ENCODE results near the gene TPRX2.
"Not testable (repeated sequence)": the region's sequence is repeated elsewhere in the genome, so short reads cannot be mapped to it uniquely, and the experiment has no call there.

The TPRX2 gene, protein sequence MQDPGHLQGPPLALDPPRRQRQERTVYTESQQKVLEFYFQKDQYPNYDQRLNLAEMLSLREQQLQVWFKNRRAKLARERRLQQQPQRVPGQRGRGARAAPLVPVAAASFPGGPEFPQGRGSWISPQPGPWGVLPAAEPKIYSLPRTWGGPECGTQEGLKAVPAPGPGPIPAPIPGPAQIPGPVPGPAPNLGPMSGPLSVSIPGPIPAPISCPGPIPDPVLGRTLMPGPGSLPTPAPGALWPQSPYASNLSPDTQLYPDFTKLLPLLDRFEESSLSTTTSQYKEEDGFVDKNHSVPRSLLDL

DNA sequence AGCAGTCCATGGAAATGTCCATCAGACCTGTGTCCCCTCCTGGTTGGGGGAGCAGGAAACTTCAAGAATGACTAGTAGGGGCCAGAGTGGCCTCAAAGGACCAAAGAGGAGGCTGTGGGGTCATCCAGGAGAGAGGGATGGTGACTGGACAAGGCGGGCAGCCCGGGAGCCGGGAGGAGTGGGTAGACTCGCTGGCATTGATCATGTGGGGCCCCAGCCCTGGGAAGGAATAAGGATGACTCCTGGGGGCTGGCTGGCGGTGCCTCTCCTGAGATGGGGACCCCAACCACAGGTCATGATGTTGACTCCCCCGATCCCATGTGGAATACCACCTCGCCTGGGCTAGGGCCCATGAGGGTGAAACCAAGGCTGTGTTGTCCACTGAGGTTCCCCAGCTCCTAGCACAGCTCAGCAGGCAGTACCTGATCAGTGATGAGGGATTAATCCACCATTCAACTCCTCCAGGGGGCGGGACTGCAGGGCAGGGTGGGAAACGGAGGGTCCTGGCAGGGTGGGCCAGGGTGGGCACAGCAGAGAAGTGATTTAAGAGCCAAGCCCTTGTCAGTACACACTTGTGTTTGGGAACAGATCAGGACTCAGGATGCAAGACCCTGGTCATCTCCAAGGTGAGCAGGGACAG is at the start of gene TPRX2:
TPRX2 (plus strand) TSS at position 590 of the 640 bp plus-strand sequence; CDS start at position 602, 12 bp downstream.
- DNase-seq (ENCODE audit: low read depth in 3 of 3), result not testable (repeated sequence)

DNA sequence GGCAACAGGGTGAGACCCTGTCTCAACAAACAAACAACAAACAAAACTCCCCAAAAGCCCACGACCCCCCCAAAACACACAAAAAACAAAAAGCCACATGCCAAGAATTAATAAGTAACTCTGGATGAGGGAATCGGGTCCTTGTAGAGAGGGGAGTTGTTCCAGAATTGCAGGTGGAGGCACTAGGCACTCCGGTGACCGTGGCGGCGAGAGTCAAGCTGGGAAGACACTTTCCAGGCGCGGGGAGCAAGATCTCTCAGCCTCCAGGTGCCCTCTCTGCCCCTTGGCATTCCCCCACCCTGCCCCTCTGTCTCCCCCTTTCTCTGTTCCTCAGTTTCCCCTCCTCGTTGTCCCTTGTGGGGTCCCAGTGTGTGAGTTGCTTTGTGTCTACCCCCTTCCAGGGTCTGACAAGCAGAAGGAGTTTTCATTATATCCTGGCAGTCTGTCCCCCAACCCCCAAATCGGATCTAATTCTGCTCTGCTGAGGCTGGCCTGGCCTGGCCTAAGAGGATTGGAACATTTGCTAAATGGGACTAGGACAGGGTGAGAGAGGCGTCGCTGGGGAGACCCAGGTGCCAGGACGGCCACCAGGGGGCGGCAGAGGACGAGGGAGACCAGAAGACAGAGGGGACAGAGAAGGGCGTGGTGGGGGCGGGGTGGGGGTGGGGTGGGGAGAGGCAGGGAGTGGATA is 45.6 kb upstream of the TPRX2 start:
- DNase-seq (ENCODE audit: low read depth in 3 of 3), result peak; percentile 63 to 80 (median 64)

DNA sequence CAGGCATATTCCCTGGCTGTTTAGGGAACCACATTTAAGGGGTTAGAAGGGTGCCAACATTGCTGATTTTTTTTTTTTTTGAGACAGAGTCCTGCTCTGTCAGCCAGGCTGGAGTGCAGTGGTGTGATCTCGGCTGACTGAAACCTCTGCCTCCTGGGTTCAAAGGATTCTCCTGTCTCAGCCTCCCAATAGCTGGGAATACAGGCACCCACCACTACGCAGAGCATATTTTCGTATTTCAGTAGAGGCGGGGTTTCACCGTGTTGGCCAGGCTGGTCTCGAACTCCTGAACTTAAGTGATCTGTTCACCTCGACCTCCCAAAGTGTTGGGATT is 45.1 kb upstream of the TPRX2 start:
- DNase-seq (ENCODE audit: low read depth in 3 of 3), result no peak

DNA sequence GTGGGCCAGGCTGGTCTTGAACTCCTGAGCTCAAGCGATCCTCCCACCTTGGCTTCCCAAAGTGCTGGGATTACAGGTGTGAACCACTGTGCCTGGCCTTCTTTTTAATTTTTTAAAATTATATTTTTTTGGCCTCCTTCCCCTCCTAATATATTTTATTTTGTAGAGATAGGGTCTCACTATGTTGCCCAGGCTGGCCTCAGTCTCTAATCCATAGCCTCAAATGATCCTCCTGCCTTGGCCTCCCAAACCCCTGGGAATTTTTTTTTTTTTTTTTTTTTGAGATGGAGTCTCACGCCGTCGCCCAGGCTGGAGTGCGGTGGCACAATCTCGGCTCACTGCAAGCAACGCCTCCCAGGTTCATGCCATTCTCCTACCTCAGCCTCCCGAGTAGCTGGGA is 42.8 kb upstream of the TPRX2 start:
- not testable (repeated sequence) for DNase-seq (ENCODE audit: low read depth in 3 of 3)

DNA sequence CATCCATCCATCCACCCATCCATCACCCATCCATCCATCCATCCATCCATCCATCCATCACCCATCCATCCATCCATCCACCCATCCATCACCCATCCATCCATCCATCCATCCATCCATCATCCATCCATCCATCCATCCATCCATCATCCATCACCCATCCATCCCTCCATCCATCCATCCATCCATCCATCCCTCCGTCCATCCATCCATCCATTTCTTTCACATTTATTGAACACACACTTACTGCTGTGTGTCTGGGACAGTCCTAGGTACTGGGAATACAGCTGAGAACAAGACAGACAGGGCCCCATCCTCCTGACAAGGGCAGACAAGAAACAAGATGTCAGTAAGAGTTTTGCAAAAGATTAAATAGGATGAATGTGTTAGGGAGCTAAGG is 40.8 kb upstream of the TPRX2 start:
- not testable (repeated sequence) for DNase-seq (ENCODE audit: low read depth in 3 of 3)

DNA sequence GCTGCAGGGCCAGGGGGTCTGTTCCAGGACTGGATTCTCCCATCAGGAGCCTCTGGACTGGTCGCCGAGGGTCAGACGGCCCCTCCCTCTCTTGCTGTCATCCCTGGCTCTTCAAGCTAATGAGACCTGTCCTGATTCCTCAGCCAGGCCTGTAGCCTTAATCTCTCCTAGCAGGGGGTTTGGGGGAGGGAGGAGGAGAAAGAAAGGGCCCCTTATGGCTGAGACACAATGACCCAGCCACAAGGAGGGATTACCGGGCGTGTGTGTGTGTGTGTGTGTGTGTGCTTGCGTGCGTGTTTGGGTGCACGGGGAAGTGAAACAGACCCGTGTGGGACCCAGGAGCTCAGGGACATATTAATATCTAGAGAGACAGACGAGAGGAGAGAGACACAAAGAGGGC is 39.2 kb upstream of the TPRX2 start:
- no peak for DNase-seq (ENCODE audit: low read depth in 3 of 3)

DNA sequence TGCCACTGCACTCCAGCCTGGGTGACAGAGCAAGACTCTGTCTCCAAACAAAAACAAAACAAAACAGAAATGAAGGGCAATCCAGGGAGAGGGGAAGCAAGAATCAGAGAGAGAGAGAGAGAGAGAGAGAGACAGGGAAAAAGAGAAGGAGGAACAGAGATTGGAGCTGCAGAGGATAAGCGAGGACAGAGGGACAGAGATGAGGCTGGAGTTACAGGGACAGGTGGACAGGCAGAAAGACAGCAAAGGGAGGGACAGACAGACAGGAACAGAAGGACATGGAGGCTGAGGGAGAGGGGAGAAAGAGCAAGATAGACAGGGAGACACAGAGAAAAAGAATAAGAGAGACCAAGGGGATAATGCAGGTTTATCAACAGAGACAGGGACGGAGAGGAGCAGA is 38.6 kb upstream of the TPRX2 start:
- no peak for DNase-seq (ENCODE audit: low read depth in 3 of 3)

DNA sequence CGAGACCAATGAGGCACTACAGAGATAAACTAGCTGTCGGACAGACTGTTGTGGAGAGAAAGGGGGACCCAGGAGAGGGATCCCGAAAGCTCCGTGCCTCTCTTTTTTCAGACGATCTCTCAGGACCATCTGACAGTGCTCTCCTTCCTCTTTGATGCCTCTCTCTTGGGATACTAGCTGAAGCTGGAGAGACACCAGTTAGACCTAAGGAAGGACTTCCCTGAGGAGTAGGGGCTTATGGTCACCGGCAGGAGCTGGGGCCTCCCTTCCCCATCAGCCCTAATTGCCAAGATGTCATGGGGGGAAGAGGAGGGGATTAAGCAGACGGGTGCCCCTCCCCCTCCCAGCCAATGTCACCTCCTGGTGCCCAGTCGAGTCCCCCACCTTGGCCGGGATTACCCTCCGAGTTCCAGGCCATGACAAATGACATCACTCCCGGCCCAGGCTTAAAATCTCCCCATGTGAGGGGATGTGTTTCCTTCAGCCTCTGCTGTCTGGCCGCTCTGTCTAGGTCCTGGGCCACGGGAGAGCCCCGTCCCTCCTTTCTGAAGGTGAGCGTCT is 37.5 kb upstream of the TPRX2 start, which contains the start of gene CRX:
CRX (plus strand) TSS at position 478 of the 561 bp plus-strand sequence. CDS start 12,507 bp downstream, outside the sequence.
- DNase-seq (ENCODE audit: low read depth in 3 of 3), result no peak

DNA sequence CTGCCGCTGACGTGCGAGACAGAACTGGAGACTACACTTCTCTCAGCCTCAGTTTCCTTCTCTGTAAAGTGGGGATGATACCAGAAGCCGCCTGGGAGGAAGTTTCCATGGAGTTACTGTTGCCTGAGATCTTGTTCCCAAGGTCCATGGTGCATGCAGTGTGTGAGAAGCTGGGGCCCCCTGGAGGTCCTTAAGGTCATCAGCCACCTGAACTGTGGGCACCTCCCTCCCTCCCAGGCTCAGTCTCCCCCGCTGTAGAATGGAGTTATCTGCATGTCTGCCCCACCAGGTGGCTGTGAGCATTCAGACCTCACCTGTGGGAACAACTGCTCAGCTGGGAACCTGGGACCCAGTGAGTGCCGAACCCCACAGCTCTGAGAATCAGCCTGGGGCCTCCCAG is 34.6 kb upstream of the TPRX2 start:
- DNase-seq (ENCODE audit: low read depth in 3 of 3), result no peak

DNA sequence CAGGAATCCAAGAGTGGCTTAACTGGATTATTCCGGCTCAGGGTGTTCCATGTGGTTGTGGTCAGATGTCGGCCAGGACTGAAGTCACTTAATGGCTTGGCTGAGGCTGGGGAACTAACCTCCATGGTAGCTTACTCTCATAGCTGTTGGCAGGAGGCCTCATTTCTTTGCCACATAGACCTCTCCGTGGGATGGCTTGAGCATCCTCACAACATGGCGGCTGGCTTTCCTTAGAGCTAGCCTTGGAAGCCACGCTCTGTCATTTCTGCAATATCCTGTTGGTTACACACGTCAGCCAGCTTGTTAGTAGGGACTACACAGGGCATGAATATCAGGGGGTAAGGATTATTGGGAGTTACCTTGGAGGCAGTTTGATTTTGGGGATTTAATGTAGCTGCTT is 32.2 kb upstream of the TPRX2 start:
- no peak for DNase-seq (ENCODE audit: low read depth in 3 of 3)

DNA sequence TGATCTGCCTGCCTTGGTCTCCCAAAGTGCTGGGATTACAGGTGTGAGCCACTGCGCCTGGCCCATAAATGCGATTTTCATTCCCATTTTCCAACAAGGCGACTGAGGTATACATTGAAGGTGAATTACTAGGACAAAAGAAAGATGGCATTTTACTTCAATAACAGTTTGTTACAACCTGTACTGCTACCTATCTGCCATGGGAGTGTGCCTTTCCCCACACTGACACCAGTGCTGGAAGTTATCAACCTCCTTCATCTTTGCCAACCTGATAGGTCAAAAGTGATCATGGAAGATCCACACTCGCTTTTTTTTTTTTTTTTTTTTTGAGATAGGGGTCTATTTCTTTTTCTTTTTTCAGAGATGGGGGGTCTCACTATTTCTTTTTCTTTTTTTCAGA is 26.3 kb upstream of the TPRX2 start:
- no peak for DNase-seq (ENCODE audit: low read depth in 3 of 3)

DNA sequence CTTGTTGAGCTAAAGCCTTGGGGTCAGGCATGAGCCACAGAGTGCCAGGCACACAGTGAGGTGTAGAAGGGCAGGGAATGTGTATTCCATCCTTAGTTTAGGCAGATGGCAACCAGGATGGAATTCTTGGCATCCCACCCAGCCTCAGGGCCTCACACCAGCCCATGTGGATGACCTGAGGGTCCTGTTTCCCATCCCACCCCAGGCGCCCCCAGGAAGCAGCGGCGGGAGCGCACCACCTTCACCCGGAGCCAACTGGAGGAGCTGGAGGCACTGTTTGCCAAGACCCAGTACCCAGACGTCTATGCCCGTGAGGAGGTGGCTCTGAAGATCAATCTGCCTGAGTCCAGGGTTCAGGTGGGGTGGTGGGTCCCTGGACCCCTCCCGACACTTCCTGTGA is 23.0 kb upstream of the TPRX2 start:
- no peak for DNase-seq (ENCODE audit: low read depth in 3 of 3)

DNA sequence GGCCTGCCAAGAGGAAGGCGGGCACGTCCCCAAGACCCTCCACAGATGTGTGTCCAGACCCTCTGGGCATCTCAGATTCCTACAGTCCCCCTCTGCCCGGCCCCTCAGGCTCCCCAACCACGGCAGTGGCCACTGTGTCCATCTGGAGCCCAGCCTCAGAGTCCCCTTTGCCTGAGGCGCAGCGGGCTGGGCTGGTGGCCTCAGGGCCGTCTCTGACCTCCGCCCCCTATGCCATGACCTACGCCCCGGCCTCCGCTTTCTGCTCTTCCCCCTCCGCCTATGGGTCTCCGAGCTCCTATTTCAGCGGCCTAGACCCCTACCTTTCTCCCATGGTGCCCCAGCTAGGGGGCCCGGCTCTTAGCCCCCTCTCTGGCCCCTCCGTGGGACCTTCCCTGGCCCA is 19.6 kb upstream of the TPRX2 start:
- DNase-seq (ENCODE audit: low read depth in 3 of 3), result no peak

DNA sequence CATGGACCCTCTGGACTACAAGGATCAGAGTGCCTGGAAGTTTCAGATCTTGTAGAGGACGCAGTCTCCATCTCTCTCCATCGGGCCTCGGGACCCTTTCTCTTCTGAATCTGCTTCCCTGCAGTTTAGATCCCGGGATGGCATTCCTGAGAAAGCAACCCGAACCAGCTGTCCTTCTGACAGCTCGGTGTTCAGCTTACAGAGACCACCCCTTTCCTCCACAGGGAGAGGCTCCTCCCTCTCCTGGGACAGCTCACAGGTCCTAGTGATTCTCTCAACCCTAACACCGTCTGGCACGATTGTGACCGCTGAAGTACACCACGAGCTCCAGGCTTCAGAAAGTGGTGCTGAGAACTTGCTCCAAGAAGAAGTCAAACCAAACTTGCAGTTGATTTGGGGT is 19.1 kb upstream of the TPRX2 start:
- no peak for DNase-seq (ENCODE audit: low read depth in 3 of 3)

DNA sequence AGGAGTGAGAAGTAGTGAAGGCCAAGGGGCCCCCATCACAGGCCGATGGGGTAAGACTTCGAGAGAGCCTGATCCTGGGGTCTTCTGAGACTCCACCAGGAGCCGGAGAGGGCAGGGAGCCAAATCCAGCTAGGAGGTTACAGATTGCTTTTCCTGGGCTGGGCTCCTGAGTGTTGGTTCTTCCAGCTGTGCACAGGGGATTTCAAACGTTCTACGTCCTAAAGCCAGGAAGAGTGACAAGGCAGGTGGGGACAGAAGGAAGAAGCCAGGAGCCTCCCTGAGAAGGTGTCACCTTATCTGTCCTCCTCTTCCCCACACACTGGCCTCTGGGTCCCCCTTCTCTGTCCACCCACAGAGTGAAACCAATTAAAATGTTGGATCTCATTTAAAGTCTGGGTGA is 16.1 kb upstream of the TPRX2 start:
- DNase-seq (ENCODE audit: low read depth in 3 of 3), result no peak

DNA sequence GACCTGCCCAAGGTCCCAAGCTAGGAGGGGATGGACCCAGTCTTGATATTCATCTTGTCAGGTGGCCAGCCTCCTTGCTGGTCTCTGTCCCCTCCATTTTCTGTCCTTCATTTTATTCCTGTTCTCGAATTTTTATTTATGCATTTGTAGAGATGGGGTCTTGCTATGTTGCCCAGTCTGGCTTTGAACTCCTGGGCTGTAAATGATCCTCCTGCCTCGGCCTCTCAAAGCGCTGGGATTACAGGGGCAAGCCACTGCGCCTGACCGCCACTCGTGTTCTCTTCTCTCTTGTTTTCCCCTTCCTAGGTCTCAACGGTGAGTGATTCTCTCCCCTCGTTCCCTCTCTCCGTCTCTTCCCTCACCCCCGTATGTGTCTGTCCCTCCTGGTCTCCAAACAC is 10.6 kb upstream of the TPRX2 start:
- DNase-seq (ENCODE audit: low read depth in 3 of 3), result no peak

DNA sequence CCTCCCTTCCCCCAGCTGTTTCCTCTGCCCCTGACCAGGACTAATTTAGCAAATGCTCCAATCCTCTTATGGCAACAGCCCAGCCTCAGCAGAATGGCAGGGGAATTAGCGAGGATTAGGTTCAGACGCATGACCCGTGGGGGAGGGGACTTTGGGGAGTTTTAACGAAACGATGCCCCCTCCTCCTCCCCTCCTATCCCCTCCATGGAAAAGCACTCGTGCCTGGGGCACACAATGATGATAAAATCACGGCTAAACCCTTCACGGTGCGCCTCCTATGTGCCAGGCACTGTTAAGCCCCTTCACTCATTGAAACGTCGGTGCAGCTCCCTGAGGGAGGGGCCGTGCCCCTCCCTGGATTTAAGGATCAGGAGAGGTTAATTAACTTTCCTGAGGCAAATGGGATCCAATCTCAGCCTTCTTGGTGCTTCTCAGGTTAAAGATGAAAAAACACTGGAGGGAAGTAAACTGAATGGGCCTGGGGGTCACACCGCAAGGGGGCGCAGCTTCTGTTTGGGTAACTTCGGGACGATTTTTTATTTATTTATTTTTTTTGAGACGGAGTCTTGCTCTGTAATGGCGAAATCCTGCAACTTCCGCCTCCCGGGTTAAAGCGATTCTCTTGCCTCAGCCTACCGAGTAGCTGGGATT is 10.1 kb upstream of the TPRX2 start:
- peak in 2 of 3 experiments; percentile 1 to 41 for DNase-seq (ENCODE audit: low read depth in 3 of 3)

DNA sequence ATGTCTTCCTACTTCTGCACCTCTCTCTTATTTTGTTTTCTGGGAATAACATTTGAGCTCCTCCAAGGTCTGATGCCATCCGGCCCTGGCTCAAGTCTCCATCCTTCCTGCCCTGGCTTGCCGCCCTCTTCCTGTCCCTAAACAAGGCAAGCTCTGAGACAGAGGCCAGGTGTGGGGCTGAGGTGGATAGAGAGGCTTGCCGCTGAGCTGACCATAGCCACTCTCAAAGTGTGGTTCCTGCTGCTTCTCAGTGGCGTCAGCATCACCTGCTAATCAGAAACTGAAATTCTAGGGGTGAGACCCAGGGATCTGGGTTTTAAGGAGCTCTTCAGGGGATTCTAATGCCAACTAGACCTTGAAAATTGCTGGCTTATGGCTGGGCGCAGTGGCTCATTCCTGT is 6.0 kb upstream of the TPRX2 start:
- DNase-seq (ENCODE audit: low read depth in 3 of 3), result no peak

DNA sequence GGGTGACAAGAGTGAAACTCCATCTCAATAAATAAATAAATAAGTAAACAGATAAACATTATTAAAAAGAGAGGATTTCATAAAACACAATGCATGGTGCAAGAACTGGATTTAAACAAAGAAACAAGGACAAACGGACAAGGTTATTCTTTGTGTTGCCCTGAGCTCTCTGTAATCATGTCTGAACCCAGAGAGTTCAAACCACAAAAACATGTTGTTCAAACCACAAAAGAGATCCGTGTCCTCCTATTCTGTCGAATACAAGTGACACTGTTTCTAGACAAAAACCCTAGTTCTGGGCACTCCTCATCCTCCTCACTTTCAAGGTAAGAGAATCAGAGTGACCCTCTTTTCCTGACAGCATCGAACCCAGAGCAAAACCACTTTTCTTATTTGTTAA is 4.6 kb upstream of the TPRX2 start:
- no peak for DNase-seq (ENCODE audit: low read depth in 3 of 3)

DNA sequence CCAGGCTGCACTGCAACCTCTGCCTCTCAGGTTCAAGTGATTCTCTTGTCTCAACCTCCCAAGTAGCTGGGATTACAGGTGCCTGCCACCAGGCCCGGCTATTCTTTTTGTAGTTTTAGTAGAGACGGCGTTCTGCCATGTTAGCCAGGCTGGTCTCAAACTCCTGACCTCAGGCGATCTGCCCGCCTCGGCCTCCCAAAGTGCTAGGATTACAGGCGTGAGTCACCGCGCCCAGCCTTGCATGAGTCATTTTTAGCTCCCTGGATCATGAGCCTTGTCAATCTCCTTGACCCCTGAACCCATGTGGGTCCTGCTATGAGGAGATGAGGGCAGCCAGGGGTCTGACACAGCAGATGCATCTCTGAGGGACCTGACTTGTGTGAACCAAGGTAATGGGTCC is 804 bp upstream of the TPRX2 start:
- DNase-seq (ENCODE audit: low read depth in 3 of 3), result not testable (repeated sequence)

DNA sequence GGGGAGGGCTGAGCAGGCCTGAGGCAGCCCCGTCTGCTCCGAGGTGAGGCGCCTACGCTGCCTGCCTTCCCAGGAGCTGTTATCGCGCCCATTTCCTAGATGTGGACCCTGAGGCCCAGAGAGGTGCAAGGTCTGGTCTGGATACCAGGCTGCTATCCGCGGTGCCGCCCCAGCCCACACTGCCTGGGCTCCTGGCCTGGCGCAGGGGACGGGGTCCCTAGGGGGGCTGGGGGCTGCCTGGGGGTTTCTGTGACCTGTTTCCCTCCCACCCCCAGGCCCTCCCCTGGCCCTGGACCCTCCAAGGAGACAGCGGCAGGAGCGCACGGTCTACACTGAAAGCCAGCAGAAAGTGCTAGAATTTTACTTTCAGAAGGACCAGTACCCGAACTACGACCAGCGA is 803 bp downstream of the TPRX2 start:
- not testable (repeated sequence) for DNase-seq (ENCODE audit: low read depth in 3 of 3)

DNA sequence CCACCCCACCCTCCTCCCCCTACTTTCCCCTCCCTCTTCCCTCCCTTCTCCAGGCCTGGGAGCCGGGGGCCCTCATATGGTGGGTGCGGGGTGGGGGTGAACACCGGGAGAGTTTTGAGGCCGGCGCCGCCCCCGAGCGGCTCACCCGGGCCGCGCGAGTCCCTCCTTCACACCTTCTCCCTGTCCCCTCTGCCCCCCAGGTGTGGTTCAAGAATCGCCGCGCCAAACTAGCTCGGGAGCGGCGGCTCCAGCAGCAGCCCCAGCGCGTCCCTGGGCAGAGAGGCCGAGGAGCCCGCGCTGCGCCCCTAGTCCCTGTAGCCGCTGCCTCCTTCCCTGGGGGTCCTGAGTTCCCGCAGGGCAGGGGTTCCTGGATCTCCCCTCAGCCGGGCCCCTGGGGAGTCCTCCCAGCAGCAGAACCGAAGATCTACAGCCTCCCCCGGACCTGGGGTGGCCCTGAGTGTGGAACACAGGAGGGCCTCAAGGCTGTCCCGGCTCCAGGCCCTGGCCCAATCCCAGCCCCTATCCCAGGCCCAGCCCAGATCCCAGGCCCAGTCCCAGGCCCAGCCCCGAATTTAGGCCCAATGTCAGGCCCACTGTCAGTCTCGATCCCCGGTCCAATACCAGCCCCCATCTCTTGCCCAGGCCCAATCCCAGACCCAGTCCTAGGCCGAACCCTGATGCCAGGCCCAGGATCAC is 1.7 kb downstream of the TPRX2 start:
- DNase-seq (ENCODE audit: low read depth in 3 of 3), result no peak
